22Rv1 (cell line): ENCODE results near the gene SLC44A5.

ENCODE experiments used
- CTCF ChIP-seq: fragments of 450-650 bp; IDR thresholded peaks from 2 replicates; pipeline ENCODE4 v1.5.1; 2017; ENCODE audit warnings: mild to moderate bottlenecking
- ZFX ChIP-seq: fragments of 450-650 bp; IDR thresholded peaks from 2 replicates; pipeline ENCODE4 v1.6.1; 2017; ENCODE audit warnings: antibody characterized with exemption, borderline replicate concordance

- TF ChIP-seq CTCF (no peak), ZFX (no peak)
Observed at GRCh38 chr1:75559136-75559535, 51.8 kb downstream of the SLC44A5 start.
